ENCODE results near the gene VCP.

Gene VCP

GRCh38 chr9:35014517-35014916 lies 57.9 kb downstream of the VCP start:
- H3K4me3 ChIP-seq = no peak overlapping the region
- no peak for TF ChIP-seq CTCF (IDR thresholded peaks at IDR 0.05)
- H3K27ac ChIP-seq = no peak overlapping the region
- no peak for DNase-seq (ENCODE audit: low spot score)

- TF ChIP-seq CTCF (IDR thresholded peaks at IDR 0.05) = no peak
- Histone ChIP-seq H3K27ac (no peak overlapping the region), H3K4me3 (no peak overlapping the region)
- DNase-seq (ENCODE audit: low spot score) = no peak
Measured at GRCh38 chr9:35010351-35010958, 62.0 kb downstream of the VCP start.
